RWPE1 (cell line): ENCODE results near the gene XRCC4.

Experiments
- CTCF ChIA-PET: fragments of 350-600 bp; sonication (Branson Sonifier 250); formaldehyde crosslinking; extraction: SDS; loops from one replicate; lab custom pipeline; 2021; lab: Yijun Ruan, JAX
- POLR2A ChIA-PET: fragments of 400-600 bp; formaldehyde crosslinking; extraction: SDS; loops from one replicate; lab custom pipeline; 2020; ENCODE audit warnings: antibody characterized with exemption; ENCODE audit not compliant: low non-redundant PET; lab: Yijun Ruan, JAX
- DNase-seq: peaks from one replicate; pipeline ENCODE4 v3.0.0; 2012; ENCODE audit warnings: low spot score
- H3K27ac ChIP-seq: fragments of 450-650 bp; 2 replicates; pipeline ENCODE4 v1.5.1; 2017
- CTCF ChIP-seq: fragments of 450-650 bp; conservative IDR thresholded peaks from 2 replicates; pipeline ENCODE4 v1.5.1; 2017; ENCODE audit warnings: low read depth, mild to moderate bottlenecking

The XRCC4 gene

GRCh38 chr5:83394190-83394589, 316.8 kb downstream of the XRCC4 start:
- no peak for TF ChIP-seq CTCF
- DNase-seq, result no peak
- CTCF ChIA-PET, result interaction anchor here (0.6 kb wide), 1 partner anchor 27 kb away, joined by 3 read pairs; no protein-coding TSS in a partner anchor
- POLR2A ChIA-PET, result no interaction called here
- no peak overlapping the region for H3K27ac ChIP-seq

- ChIA-PET CTCF (no interaction called here), POLR2A (no interaction called here)
- no peak for DNase-seq
- H3K27ac ChIP-seq, result no peak overlapping the region
- no peak for TF ChIP-seq CTCF
Measured at GRCh38 chr5:83396662-83397061, 319.3 kb downstream of the XRCC4 start.

- TF ChIP-seq CTCF, result no peak
- DNase-seq, result no peak
- H3K27ac ChIP-seq, result no peak overlapping the region
- POLR2A ChIA-PET, result no interaction called here
- CTCF ChIA-PET, result no interaction called here
Measured at GRCh38 chr5:83397658-83398057, 320.3 kb downstream of the XRCC4 start.

- ChIA-PET POLR2A (no interaction called here), CTCF (interaction anchor here (1.2 kb wide), 1 partner anchor 33 kb away, joined by 3 read pairs; no protein-coding TSS in a partner anchor)
- no peak for TF ChIP-seq CTCF
- DNase-seq, result no peak
- H3K27ac ChIP-seq, result no peak overlapping the region
Measured at GRCh38 chr5:83400241-83400640, 322.9 kb downstream of the XRCC4 start.

- ChIA-PET CTCF (interaction anchor here (1.2 kb wide), 1 partner anchor 33 kb away, joined by 3 read pairs; no protein-coding TSS in a partner anchor), POLR2A (no interaction called here)
Measured at GRCh38 chr5:83400701-83401100, 323.4 kb downstream of the XRCC4 start.

GRCh38 chr5:83401122-83401731, 323.9 kb downstream of the XRCC4 start:
- TF ChIP-seq CTCF, result no peak
- POLR2A ChIA-PET, result no interaction called here
- CTCF ChIA-PET, result interaction anchor here (0.8 kb wide), 1 partner anchor 30 kb away, joined by 3 read pairs; no protein-coding TSS in a partner anchor

More at GRCh38 chr5:83400701-83401100, 323.4 kb downstream of the XRCC4 start:
- no peak for DNase-seq
- no peak for TF ChIP-seq CTCF
- H3K27ac ChIP-seq, result no peak overlapping the region

More at GRCh38 chr5:83401122-83401731, 323.9 kb downstream of the XRCC4 start:
- DNase-seq, result no peak
- no peak overlapping the region for H3K27ac ChIP-seq
